D341Med (cell line): ENCODE data around the gene ATL1.
"Not testable (repeated sequence)": the region's sequence is repeated elsewhere in the genome, so short reads cannot be mapped to it uniquely, and the experiment has no call there.

Source experiments
- DNase-seq: peaks from one replicate; pipeline ENCODE4 v3.0.0; 2012; ENCODE audit warnings: low spot score

Gene ATL1

DNA sequence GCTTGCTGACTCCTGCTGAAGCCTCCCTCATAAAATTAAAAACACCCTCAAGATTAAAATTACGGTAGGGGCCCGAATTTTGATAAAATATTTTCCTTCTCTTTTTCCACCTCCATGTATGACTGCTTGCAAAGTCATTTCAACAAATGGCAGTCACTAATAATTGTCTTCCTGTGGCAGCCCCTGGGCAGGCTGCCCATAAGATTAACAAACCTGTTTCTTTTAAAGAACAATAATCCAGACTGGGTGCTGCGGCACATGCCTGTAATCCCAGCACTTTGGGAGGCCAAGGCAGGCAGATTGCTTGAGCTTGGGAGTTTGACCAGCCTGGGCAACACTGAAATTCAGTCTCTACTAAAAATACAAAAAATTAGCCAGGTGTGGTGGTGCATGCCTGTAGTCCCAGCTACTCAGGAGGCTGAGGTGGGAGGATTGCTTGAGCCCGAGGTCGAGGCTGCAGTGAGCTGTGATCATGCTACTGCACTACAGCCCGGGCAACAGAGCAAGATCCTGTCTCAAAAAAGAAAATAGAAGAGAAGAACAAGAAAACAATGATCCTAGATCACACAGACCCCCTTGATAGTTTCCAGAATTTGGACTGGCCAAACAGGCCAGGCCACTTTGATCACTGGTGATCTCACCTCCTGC lies 99.5 kb downstream of the ATL1 start:
- DNase-seq: peak; percentile 50

DNA sequence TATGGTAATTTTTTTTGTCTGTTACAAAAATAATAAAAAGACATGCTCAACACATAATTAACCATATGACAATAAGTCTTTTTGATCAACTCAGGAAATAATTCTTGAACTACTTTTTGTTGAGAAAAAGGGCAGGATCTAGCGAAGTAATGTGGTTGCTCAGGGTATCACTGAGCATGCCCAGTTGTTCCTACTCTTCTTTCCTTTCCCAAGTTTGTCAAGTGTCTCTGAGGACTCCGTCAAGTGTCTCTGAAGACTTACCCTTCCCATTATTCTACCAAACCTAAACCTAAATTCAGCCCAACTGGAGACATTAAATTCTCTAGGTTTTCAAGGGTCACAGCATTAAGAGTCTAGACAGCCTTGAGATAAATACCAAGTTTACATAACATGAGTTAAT lies 104.6 kb downstream of the ATL1 start:
- not testable (repeated sequence) for DNase-seq

GRCh38 chr14:50665300-50665699 lies 105.4 kb downstream of the ATL1 start:
- DNase-seq: not testable (repeated sequence)

DNA sequence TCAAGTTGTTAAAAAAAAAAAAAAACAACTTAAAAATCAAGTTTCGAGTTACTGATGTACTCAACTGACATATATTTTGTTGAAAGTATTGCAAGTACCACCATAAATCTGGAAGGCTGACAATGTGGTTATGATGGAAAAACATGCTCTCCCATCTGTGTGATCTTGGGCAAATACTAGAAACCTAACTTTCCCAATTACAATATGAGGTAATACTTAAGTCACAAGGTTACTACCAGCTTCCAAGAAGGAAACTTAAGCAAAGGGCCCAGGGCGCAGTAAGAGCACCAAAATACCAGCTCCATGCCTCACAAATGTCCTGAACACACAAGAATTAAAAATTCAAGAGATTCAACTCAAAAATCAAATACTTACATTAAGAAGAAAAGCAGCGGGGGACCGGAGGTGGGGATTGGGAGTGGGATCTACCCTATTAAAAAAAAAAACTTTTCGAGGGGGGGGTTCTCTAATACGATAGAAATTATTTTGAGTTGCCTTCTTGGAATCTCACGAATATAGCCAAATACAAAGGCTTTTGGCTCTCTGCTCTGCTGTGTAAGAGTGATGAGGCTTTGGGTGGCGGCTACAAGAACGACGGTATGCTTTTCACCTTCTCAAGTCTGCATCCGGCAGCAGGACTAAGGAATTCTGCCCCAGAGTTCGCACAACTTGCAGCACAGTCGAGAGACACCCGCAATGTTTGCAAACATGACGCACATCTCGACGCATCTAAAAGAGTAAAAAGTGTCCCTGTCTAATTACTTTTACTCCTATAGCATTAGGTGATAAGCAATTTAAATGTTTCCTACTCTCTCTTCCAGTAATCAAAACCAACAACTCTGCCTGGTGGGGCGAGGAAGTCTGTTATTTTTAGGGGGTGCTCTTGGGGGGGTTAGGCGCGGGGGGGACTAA lies 107.1 kb downstream of the ATL1 start:
- peak; percentile 26 for DNase-seq

DNA sequence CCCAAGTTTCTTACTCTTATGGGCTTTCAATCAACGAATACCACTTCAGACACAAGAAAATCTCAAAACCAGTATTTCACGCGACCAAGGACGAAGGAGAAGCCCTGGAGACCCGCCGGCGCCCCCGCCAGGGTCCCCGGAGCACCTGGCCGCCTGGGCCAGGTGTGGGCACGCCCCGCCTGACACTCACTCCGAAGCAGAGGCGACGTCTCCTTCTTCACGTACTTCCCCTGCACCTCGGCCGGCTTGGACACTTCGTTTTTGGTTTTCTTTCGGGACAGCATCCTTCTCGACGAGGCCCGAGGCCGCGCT lies 107.7 kb downstream of the ATL1 start:
- peak; percentile 57 for DNase-seq

DNA sequence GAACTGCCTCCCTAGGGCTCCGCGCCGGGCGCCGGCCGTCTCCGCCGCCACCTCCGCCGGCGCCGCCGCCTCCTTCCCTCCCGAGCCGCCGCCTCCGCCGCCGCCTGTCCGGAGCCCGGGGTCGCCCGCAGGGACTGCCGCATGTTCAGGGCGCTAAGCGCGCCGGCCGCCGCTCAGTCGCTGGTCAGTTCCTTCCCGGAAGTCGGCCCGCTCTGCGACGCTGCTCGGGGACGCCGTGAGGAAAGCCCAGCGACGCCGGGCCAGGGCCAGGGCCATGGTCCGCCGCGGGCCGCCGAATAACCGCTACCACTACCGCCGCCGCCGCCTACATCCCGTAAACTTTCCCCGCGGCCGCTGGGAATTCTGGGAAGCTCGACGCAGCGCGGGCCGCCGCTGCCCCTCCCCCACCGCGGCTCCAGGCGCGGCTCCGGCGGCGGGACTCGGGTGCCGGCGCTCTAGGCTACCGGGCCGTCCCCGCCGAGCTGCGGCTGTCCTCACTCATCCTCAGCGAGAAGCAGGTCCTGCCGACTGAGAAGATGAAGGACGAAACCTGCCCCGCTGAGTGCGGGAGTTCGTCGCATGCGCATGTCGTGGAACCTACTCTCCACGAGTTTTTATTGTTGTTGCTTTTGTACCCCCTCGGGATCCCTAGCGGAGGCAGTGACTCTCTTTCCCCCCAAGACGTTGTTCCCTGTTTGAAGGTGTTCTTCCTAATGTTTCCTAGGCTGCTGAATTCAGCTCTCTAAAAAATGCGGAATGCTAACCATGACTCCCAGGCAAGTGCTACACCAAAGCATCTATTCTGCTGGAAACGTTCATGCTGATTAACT lies 108.3 kb downstream of the ATL1 start, which contains the start of gene SAV1:
SAV1 (minus strand) TSS at position 311 of the 830 bp plus-strand sequence. CDS start 339 bp downstream, outside the sequence.
- DNase-seq: peak; percentile 90

DNA sequence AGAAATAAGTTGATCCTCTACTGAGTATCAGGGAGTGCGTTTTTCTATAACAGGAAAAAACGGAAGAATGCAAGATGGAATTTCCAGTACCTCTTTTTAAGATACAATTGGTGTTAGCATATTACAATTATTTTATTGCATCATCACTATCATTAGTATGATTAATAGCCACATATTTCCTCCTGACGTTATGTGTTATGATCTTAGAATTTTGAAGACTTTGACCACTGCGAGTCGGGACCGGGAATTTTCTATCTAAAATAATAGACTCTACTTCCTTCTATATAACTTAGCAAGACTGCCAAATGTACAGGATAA lies 108.8 kb downstream of the ATL1 start:
- no peak for DNase-seq

DNA sequence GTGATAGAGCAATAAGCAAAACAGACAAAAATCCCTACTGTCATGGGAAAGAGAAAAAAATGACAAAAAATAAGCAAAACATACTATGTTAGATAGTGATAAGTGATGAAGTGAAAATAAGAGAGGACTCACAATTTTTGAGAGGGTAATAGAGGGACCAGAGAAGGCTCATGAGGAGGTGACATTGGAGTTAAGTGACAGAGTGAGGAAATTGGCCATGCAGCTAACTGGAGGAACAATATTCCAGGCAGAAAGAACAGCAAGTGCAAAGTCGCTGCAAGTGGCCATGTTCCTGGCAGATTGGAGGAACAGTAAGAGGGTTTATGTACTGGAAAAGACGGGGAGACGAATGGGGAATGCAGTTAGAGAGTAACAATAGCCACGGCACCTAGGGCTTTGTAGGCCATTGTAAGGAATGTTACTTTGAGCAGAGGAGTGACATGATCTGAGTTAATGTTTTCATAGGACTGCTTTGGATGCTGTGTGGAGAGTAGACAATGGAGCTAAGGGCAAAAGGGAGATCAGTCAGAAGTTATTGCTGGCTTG lies 109.6 kb downstream of the ATL1 start:
- DNase-seq: no peak

DNA sequence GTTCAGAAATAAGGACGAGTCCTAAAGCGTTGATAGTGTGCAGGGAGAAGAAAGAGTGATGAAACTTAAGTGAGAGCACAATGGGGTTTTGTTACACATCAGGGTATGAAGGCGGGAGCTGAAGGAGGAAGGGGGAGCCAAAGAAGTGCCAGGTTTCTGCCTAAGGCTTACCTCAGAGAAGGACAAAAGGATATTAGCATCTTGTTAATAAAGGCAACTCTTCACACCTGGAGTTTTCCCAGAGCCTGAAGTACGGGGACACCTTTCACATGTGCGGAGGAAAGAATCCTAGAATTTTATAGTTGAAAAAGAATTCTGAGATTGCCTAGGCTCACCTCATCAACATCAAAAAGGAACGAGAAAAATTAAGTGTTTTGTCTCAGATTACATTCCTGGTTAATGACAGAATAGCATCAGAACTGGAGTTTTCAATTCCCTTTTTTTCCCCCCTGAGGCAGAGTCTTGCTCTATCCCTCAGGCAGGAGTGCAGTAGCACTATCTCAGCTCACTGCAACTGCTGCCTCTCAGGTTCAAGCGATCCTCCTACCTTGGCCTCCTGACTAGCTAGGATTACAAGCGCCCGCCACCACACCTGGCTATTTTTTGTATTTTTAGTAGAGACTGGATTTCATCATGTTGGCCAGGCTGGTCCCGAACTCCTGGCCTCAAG lies 110.4 kb downstream of the ATL1 start:
- no peak for DNase-seq

DNA sequence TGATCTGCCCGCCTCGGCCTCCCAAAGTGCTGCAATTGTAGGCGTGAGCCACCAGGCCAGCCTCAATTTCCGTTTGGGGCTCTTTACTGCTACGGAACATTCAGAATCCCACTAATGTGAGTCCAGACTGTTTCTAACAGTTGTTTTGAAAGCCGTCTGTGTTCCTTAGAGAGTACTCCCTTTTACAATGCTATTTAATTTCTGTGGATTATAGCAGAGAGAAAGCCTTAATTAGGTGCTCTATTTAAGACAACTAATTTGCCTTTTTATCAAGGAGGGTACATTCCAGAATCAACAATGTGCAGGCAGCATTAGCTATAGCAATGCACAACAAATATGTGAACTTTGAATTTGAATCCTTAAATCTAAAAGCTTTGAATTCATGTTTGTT lies 110.9 kb downstream of the ATL1 start:
- no peak for DNase-seq

GRCh38 chr14:50675597-50675996 lies 115.7 kb downstream of the ATL1 start:
- no peak for DNase-seq

- DNase-seq: no peak
These were observed 117.0 kb downstream of the ATL1 start for GRCh38 chr14:50676814-50677516.

DNA sequence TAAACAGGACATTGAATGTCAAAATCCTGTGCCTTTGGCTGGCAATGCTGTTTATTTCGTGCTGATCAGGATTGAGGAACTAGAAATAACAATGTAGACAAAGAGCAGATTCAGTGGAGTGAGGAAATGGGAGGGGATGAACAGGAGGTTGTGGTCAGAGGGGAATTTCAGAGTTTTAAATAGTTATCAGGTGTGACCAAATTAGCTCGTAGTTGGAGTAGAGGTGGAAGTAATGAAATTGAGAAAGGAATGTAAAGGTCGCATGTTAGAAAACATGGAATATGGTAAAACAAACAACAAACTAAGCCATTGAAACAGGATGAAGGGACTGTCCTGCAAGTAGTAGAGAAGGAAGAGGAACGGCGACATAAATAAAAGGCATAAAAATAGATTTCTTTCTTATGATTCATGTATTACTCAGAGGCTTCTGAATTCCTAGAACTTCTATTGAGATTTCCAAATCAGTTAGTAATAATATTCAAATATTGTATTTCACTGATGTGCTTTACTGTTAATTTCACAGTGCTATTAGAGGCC lies 117.7 kb downstream of the ATL1 start:
- no peak for DNase-seq

- DNase-seq: no peak
These were observed 118.2 kb downstream of the ATL1 start for GRCh38 chr14:50678163-50678562.

DNA sequence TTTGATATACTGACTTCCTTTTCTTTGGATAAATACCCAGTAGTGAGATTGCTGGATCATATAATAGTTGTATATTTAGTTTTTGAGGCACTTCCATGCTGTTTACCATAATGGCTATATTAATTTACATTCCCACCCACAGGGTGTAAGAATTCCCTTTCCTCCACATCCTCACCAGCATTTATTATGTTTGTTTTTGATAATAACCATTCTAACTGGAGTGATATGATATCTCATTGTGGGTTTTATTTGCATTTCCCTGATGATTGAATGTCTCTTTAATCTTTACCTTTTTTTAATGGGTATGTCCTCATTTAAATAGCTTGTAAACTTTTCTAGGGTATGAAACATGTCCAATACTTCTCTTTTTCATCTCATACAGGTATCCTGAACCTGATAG lies 119.7 kb downstream of the ATL1 start:
- DNase-seq: no peak
